ENCODE measurements around the gene LY86. TPM values are rescaled to one million over a fixed set of nuclear protein-coding genes. Genes with fewer than 3 reads are reported as not detected.
A peak's percentile ranks its signal among the peaks of the same experiment; 100 is the strongest.

Gene LY86
- polyA plus RNA-seq (ENCODE audit: insufficient read length) = 1.1 TPM
- long read RNA-seq, donor 1, partial matches to known transcripts = 0 of 2 reads
- long read RNA-seq, donor 1, other reads (novel, unspliced or antisense) = 0 of 2 reads
- long read RNA-seq, donor 2, partial matches to known transcripts = 0 of 2 reads
- long read RNA-seq, donor 2, other reads (novel, unspliced or antisense) = 0 of 2 reads
- long read RNA-seq, donor 3, partial matches to known transcripts = 0 of 1 reads
- long read RNA-seq, donor 3, other reads (novel, unspliced or antisense) = 0 of 1 reads
- long read RNA-seq, donor 4 = 0 reads
- long read RNA-seq, donor 5, partial matches to known transcripts = 0 of 3 reads
- long read RNA-seq, donor 5, other reads (novel, unspliced or antisense) = 0 of 3 reads
- long read RNA-seq, donor 6 = 0 reads
- long read RNA-seq, donor 7, partial matches to known transcripts = 0 of 3 reads
- long read RNA-seq, donor 7, other reads (novel, unspliced or antisense) = 0 of 3 reads
- long read RNA-seq, donor 8, partial matches to known transcripts = 0 of 1 reads
- long read RNA-seq, donor 8, other reads (novel, unspliced or antisense) = 0 of 1 reads

GRCh38 chr6:6588064-6588923 lies at the start of gene LY86:
LY86 (plus strand) TSS chr6:6588720; CDS start chr6:6588735, 15 bp downstream.
- DNase-seq = no peak

- DNase-seq = no peak
These were observed 49.5 kb upstream of the LY86 start for GRCh38 chr6:6539036-6539435.

- DNase-seq = no peak
These were observed 46.2 kb upstream of the LY86 start for GRCh38 chr6:6542357-6542756.

- no peak for DNase-seq
These were observed 45.2 kb upstream of the LY86 start for GRCh38 chr6:6543181-6543879.

- DNase-seq = peak; percentile 38
These were observed 42.8 kb upstream of the LY86 start for GRCh38 chr6:6545616-6546317.

- DNase-seq = no peak
These were observed 42.0 kb upstream of the LY86 start for GRCh38 chr6:6546318-6547109.

- DNase-seq = peak; percentile 90
These were observed 41.2 kb upstream of the LY86 start for GRCh38 chr6:6547110-6547879.

GRCh38 chr6:6556161-6556737 lies 32.3 kb upstream of the LY86 start:
- DNase-seq = no peak

- DNase-seq = peak; percentile 49
These were observed 31.6 kb upstream of the LY86 start for GRCh38 chr6:6556738-6557503.

- no peak for DNase-seq
These were observed 31.0 kb upstream of the LY86 start for GRCh38 chr6:6557504-6557839.

GRCh38 chr6:6557886-6558285 lies 30.6 kb upstream of the LY86 start:
- DNase-seq = no peak

GRCh38 chr6:6559994-6560570 lies 28.4 kb upstream of the LY86 start:
- DNase-seq = no peak

- DNase-seq = no peak
These were observed 27.6 kb upstream of the LY86 start for GRCh38 chr6:6560909-6561308.

- no peak for DNase-seq
These were observed 24.4 kb upstream of the LY86 start for GRCh38 chr6:6564154-6564553.

- DNase-seq = no peak
These were observed 23.5 kb upstream of the LY86 start for GRCh38 chr6:6565069-6565468.

- DNase-seq = no peak
These were observed 23.0 kb upstream of the LY86 start for GRCh38 chr6:6565488-6565887.

GRCh38 chr6:6566766-6567165 lies 21.8 kb upstream of the LY86 start:
- DNase-seq = no peak

GRCh38 chr6:6569096-6569810 lies 19.3 kb upstream of the LY86 start:
- no peak for DNase-seq

Measured in left kidney (tissue), 8 donors.